ENCODE results near the gene CXADR. TPM values are rescaled to one million over a fixed set of nuclear protein-coding genes. Genes with fewer than 3 reads are reported as not detected.
A peak's percentile ranks its signal among the peaks of the same experiment; 100 is the strongest.
"Not testable (repeated sequence)": the region's sequence is repeated elsewhere in the genome, so short reads cannot be mapped to it uniquely, and the experiment has no call there.

CXADR gene
- total RNA-seq, 4 donors from 2014 or later, result 1.3 to 29.9 (median 17.9) TPM

DNA sequence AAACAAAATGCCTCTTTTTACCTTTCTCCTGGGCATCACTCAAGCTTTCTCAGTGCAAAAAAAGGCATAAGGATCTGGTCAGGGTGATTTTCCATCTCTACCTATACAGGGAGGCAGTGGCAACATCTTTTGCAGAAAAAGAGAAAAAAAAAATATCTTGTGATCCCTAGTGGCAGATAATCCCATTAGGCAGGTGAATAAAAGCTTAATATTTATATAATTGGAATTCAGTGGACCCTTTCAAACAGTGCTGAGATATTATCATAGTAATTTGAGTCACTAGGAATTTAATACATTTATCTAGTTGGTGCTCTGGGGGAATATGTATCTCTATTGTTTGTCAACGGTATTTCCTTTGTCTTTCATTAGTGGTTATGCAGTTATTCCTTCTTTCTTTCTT lies 29.9 kb upstream of the CXADR start:
- no peak overlapping the region for H3K27ac ChIP-seq
- no peak overlapping the region for H3K4me3 ChIP-seq
- no peaks in the 10 kb centered on the region for H3K36me3 ChIP-seq
- TF ChIP-seq POLR2A (IDR thresholded peaks at IDR 0.05) (no peak), CTCF (IDR thresholded peaks at IDR 0.05) (no peak)
- no peaks in the 10 kb centered on the region for H3K4me1 ChIP-seq
- no peak for DNase-seq
- intact Hi-C loops (cut with DNase I; ENCODE audit: low total_unique reads), result no loop called here
- H3K27me3 ChIP-seq, result no peaks in the 10 kb centered on the region
- no peaks in the 10 kb centered on the region for H3K9me3 ChIP-seq

- Histone ChIP-seq H3K4me1 (no peaks in the 10 kb centered on the region), H3K9me3 (no peaks in the 10 kb centered on the region), H3K4me3 (no peak overlapping the region), H3K27ac (no peak overlapping the region), H3K36me3 (no peaks in the 10 kb centered on the region), H3K27me3 (no peaks in the 10 kb centered on the region)
- intact Hi-C loops (cut with DNase I; ENCODE audit: low total_unique reads), result no loop called here
- no peak for TF ChIP-seq POLR2A (IDR thresholded peaks at IDR 0.05)
- no peak for TF ChIP-seq CTCF (IDR thresholded peaks at IDR 0.05)
- no peak for DNase-seq
Observed at GRCh38 chr21:17488620-17489019, 24.2 kb upstream of the CXADR start.

- H3K4me3 ChIP-seq; DNase-seq; H3K4me1 ChIP-seq; H3K27ac ChIP-seq; H3K36me3 ChIP-seq; H3K27me3 ChIP-seq; intact Hi-C loops (cut with DNase I; ENCODE audit: low total_unique reads); H3K9me3 ChIP-seq: not testable (repeated sequence)
Observed at GRCh38 chr21:17489565-17489964, 23.3 kb upstream of the CXADR start.

- intact Hi-C loops (cut with DNase I; ENCODE audit: low total_unique reads), result no loop called here
- Histone ChIP-seq H3K4me1 (no peaks in the 10 kb centered on the region), H3K27me3 (no peaks in the 10 kb centered on the region), H3K9me3 (no peaks in the 10 kb centered on the region), H3K4me3 (no peak overlapping the region), H3K36me3 (no peaks in the 10 kb centered on the region), H3K27ac (peak overlapping the region; percentile 42 to 44)
- peak; percentile 28 to 67 for DNase-seq
- no peak for TF ChIP-seq POLR2A (IDR thresholded peaks at IDR 0.05)
- TF ChIP-seq CTCF (IDR thresholded peaks at IDR 0.05), result no peak
Observed at GRCh38 chr21:17491716-17492414, 21.0 kb upstream of the CXADR start.

DNA sequence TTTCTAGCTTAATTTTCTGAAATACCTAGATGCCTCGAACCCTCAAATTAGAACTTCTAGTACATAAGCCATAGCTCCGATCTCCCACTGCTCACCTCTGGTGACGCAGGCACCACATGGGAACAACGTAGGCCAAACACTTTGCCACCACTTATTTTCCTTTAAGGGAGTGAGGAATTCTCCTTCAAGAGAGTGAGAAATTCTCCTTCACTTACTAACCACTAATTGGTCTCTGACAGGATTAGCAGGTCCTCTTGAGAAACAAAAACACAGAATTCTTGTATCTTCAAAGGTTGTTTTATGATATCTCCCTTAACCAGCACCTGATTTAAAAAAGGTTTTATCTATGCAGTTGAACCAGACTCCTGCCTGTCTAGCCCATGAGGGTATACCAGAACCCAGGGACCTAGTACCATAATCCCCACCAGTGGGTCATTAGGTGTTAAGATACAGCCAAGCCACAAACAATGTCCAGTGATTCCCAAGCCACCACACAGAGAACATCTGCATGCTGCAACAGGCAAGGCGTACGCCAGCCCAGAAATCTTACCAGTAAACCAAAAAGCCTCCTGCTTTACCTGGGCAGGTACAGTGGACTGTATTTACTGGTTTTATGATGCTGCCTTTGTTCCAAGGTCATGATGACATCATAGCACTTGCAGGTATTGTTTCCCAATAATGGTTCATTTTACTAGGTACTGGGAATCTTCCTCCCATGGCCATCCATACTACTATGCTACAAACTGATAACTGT lies 20.3 kb upstream of the CXADR start:
- H3K9me3 ChIP-seq, result no peaks in the 10 kb centered on the region
- DNase-seq, result no peak
- peak overlapping the region; percentile 39 to 42 for H3K27ac ChIP-seq
- no peak for TF ChIP-seq POLR2A (IDR thresholded peaks at IDR 0.05)
- no peak for TF ChIP-seq CTCF (IDR thresholded peaks at IDR 0.05)
- H3K36me3 ChIP-seq, result no peaks in the 10 kb centered on the region
- intact Hi-C loops (cut with DNase I; ENCODE audit: low total_unique reads), result no loop called here
- no peaks in the 10 kb centered on the region for H3K27me3 ChIP-seq
- H3K4me1 ChIP-seq, result no peaks in the 10 kb centered on the region
- no peak overlapping the region for H3K4me3 ChIP-seq

Data from uterus (tissue), 4 donors.